Breast epithelium (tissue), 3 donors: ENCODE results near the gene METTL21C.

Experiments
- CTCF ChIP-seq, 3 donors: fragments of 450-650 bp; IDR thresholded peaks; one replicate each; pipeline ENCODE4 v1.5.1; 2016 to 2017; ENCODE audit warnings: antibody characterized with exemption in 3 of 3, mild to moderate bottlenecking in 3 of 3, moderate library complexity in 3 of 3
- POLR2A ChIP-seq: fragments of 450-650 bp; IDR thresholded peaks from one replicate; pipeline ENCODE4 v1.6.1; 2016; ENCODE audit warnings: antibody characterized with exemption, mild to moderate bottlenecking, moderate library complexity
- POLR2AphosphoS5 ChIP-seq, 3 donors: sonication (generic); formaldehyde crosslinking; IDR thresholded peaks; one replicate each; pipeline ENCODE4 v1.6.1; 2017; ENCODE audit warnings: antibody characterized with exemption in 3 of 3

GRCh38 chr13:102667911-102668310 is 26.9 kb downstream of the METTL21C start:
- TF ChIP-seq POLR2A = no peak
- TF ChIP-seq CTCF (IDR thresholded peaks at IDR 0.05) = no peak
- no peak for TF ChIP-seq POLR2AphosphoS5 (IDR thresholded peaks at IDR 0.05)
